Endometrial microvascular endothelial cells (primary cell): ENCODE data around the gene NOS1. TPM values are rescaled to one million over a fixed set of nuclear protein-coding genes. Genes with fewer than 3 reads are reported as not detected.

Experiments used
- in situ Hi-C: cut with HindIII; loops from 2 replicates; pipeline ENCODE4 v1.10.0; 2017; ENCODE audit warnings: low sequenced_read_pairs, low pct_unique_long_range_greater_than_20kb; ENCODE audit errors: inconsistent ontology term
- total RNA-seq: library from RNA; depleted of rRNA; stranded (reverse); fragments of >200 nt; gene quantifications from one replicate; pipeline ENCODE4 v1.2.3, GENCODE V29; 2015; ENCODE audit errors: inconsistent ontology term

Gene NOS1
- total RNA-seq, 1 donor from 2014 or later: not detected

GRCh38 chr12:117165342-117165741 is 196.1 kb downstream of the NOS1 start:
- in situ Hi-C loops: no loop called here

GRCh38 chr12:117162633-117163032 is 198.8 kb downstream of the NOS1 start:
- in situ Hi-C loops: no loop called here

DNA sequence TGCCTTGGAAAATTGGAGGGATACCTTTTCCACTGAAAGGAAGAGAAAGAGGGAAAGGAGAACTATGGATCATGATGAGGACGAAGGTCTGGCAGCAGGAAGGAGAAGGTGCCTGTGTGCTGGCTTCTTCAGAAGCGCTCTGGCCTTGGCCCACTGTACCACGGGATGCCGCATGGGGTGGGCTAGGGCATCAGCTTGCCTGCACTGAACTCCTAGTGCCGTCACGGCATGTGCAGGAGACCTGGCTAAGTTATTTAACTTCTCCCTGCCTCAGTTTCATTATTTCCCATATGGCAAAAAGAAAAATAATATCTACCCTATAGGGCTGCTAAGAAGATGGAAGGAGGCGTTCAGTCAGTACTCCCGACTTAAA is 199.3 kb downstream of the NOS1 start:
- in situ Hi-C loops: no loop called here

DNA sequence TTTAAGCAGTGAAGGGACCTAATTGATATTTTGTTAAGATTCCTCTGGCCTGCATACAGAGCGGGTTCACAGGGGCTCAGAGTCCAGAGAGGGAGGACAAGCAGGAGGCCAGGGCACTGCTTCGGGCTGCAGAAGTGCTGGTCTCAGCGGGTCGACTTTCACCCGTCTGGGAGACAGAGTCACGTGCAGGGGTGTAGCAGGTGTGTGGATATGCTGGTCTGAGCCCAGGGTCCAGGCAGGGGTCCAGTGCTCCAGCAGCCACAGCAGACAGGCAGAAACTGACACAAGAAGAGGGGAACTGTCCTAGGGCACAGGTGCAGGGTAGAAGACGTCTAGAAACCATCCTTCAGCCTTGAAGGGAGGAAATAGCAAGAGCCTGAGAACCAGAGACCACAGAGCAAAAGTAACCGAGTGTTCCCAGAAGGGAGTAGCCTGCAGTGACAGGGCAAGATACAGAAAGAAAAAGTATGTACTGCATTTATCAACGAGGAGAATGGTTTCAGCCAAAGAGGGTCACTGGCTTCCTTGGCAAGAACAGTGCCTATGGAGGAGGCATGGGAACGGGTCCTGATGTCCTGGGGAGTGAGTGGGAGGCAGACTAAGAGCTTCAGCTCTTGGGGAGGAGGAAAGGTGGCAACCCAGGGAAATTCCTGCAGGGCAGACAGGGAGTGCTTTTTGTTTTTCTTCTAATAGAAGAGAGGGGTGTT is 199.8 kb downstream of the NOS1 start:
- in situ Hi-C loops: no loop called here

DNA sequence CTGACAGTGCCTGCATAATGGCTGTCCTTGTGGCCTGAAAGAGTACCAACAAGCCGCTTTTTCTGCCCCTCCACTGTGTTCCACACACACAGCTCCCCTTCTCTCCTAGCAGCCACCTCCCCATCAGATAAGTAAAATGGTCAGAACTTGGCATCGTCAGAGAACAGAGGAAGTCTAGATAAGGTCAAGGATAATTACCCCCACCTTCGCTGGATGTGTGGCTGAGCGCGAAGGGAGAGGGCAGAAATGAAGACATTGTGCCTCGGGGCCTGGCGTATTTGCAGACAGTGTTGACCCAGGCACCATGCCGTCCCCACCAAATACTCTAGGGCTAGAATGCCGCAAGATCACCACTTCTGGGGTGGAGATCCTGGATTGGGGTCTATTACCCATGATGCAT is 201.8 kb downstream of the NOS1 start:
- in situ Hi-C loops: no loop called here

DNA sequence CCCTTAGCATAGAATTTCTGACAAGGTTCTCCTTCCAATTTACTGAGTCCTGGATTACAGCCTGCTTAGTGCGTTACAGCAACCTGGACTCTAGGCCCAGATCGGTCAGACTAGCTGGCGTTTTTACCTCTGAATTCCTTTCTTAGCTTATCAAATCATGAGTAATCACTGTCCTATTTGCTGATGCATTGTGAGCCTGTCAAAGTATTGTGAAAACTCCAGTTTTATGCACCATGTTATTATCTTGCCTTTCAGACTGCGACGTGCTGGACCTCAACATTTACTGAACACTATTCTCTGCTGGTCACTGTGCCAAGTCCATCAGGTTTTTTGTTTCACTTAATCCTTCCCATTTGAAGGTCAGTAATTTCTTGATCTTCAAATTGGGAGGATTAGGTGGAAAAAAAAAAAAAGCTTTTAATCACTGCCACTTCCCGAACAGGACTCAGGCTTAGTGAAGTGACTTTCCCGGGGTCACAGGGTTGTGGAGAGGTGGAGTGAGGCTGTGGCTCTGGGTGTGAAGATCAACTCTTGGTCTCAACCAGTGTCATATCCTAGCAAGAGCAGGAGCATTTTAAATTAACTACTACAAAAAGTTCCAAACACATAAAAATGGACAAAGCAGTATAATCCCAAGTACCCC is 202.4 kb downstream of the NOS1 start:
- in situ Hi-C loops: no loop called here

Other genes with a start within 250 kb of the NOS1 start
- gene FBXO21, start 171.2 kb downstream of the NOS1 start, total RNA-seq: 74.2 TPM